Measurements from ENCODE around the gene SLC7A8. TPM values are rescaled to one million over a fixed set of nuclear protein-coding genes. Genes with fewer than 3 reads are reported as not detected.

Gene SLC7A8
- total RNA-seq, 2 donors from 2014 or later, result 11.9 to 23.7 TPM

DNA sequence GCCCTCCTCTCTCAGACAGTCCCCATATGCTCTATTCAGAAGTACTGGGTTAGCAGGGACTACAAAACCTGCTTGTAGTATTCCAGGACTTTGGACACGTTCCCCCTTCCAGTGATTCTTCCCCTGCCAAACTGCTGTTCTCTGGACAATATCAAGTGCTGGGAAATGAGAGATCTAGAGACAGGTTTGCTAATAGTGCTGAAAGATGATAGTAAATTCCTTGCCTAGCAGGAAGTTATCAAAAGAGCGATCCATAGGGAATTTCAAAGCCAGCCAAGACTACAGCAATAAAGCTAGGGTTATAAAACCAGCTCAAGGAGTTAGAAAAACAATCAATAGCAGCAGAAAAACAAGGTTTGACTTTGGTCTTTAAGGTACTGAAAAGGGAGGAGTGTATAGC lies 15.2 kb downstream of the SLC7A8 start:
- H3K27me3 ChIP-seq, result no peaks in the 10 kb centered on the region
- TF ChIP-seq, protein P1, sequence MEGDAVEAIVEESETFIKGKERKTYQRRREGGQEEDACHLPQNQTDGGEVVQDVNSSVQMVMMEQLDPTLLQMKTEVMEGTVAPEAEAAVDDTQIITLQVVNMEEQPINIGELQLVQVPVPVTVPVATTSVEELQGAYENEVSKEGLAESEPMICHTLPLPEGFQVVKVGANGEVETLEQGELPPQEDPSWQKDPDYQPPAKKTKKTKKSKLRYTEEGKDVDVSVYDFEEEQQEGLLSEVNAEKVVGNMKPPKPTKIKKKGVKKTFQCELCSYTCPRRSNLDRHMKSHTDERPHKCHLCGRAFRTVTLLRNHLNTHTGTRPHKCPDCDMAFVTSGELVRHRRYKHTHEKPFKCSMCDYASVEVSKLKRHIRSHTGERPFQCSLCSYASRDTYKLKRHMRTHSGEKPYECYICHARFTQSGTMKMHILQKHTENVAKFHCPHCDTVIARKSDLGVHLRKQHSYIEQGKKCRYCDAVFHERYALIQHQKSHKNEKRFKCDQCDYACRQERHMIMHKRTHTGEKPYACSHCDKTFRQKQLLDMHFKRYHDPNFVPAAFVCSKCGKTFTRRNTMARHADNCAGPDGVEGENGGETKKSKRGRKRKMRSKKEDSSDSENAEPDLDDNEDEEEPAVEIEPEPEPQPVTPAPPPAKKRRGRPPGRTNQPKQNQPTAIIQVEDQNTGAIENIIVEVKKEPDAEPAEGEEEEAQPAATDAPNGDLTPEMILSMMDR (IDR thresholded peaks at IDR 0.05), result no peak

DNA sequence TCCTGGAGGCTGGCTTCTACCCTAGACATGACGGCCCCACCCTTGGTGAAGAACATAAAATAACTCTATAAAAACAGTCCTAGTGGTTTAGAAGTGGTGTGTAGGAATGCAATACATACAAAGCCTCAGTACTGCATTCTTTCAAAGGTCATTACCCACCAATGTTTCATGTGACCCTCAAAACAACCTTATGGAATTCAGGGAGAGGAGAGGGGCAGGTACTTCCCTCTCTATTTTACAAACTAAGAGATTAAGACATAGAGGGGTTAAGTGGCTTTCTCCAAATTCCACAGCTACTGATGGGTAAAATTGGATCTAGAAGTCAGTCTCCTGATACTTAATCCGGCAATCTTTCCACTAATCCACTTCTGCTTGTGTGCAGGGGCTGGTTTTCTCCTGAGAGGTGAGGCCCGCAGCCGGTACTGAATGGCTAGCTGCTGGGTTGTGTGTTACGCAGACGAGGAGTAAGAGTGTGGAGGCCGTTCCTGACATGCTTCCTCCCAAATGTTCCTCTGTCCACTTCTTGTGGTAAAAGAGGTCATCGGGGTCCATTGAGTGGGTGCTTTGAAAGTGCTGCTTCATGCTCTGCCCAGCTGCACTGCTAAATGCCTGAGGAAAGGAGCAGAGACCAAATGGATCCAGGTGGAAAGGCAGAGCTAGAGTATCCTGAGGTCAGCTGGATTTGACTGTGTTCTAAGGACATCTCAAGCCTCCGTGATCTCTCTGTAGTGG lies 16.2 kb downstream of the SLC7A8 start:
- no peaks in the 10 kb centered on the region for H3K36me3 ChIP-seq
- no peaks in the 10 kb centered on the region for H3K27me3 ChIP-seq
- no peak overlapping the region for H3K27ac ChIP-seq
- TF ChIP-seq, protein P1 (IDR thresholded peaks at IDR 0.05), result no peak
- H3K4me1 ChIP-seq, result peaks cover 0 to 14% of the 10 kb centered on the region in 2 donors
- no peak for DNase-seq (ENCODE audit: low spot score)
- no peaks in the 10 kb centered on the region for H3K9me3 ChIP-seq
- H3K4me3 ChIP-seq, result no peak overlapping the region

More for the DNA sequence above, 15.2 kb downstream of the SLC7A8 start:
- H3K4me1 ChIP-seq, result peaks cover 0 to 14% of the 10 kb centered on the region in 2 donors
- H3K4me3 ChIP-seq, result no peak overlapping the region
- H3K9me3 ChIP-seq, result no peaks in the 10 kb centered on the region
- H3K36me3 ChIP-seq, result no peaks in the 10 kb centered on the region
- no peak for DNase-seq (ENCODE audit: low spot score)
- no peak overlapping the region for H3K27ac ChIP-seq

DNA sequence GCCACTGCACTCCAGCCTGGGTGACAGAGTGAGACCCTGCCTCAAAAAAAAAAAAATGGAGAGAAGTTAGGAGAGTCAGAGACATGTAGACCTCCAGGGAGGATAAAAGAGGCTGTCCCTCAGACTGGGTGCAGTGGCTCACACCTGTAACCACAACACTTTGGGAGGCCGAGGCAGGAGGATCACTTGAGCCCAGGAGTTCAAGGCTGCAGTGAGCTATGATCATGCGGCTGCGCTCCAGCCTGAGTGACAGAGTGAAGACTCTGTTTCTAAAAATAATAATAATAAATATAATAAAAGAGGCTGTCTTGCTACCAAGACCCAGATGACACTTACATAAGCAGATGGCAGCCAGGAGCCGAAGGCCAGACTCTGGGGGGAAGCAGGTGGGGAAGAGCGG lies 18.5 kb downstream of the SLC7A8 start:
- H3K27ac ChIP-seq, result no peak overlapping the region
- H3K4me1 ChIP-seq, result peaks cover 0 to 27% of the 10 kb centered on the region in 2 donors
- TF ChIP-seq, protein P1 (IDR thresholded peaks at IDR 0.05), result no peak

DNA sequence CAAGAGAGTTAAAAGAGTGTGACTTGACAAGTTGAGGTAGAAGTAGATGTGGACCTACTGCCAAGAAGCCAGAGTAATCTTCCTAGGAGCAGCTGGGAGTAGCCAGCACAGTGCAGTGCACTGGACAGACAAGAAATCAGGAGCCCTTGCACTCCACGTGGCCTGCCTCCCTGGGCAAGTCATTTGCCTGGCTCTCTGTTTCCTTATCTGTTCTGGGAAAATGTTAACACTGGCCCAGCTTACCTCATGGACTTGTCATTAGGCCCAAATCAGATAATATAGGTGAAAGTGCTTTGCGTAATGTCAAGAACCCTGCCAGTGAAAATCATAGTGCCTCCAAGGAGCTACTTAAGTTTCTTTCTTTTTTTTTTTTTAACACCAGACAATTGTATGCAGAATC lies 19.2 kb downstream of the SLC7A8 start:
- no peaks in the 10 kb centered on the region for H3K36me3 ChIP-seq
- no peak overlapping the region for H3K27ac ChIP-seq
- no peak for DNase-seq (ENCODE audit: low spot score)

More for the DNA sequence above, 18.5 kb downstream of the SLC7A8 start:
- no peak for DNase-seq (ENCODE audit: low spot score)
- no peak overlapping the region for H3K4me3 ChIP-seq
- no peaks in the 10 kb centered on the region for H3K36me3 ChIP-seq
- H3K27me3 ChIP-seq, result no peaks in the 10 kb centered on the region
- no peaks in the 10 kb centered on the region for H3K9me3 ChIP-seq

DNA sequence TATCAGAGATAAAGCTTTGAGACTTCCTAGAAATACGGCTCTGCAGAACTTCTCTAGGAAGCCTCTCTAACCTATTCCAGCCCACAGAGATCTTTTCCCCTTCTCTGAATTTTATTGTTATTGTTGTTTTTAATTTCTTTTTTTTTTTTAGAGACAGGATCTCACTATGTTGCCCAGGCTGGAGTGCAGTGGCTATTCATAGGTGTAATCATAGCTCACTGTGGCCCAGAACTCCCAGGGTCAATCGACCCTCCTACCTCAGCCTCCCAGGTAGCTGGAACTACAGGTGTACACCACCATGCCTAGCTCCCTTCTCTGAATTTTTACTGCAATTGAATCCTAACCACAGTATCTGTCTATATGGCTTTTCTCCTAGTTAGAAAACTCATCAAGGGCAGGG lies 19.6 kb downstream of the SLC7A8 start:
- no peak for DNase-seq (ENCODE audit: low spot score)
- peaks cover 0 to 32% of the 10 kb centered on the region in 2 donors for H3K4me1 ChIP-seq
- no peak overlapping the region for H3K4me3 ChIP-seq
- H3K9me3 ChIP-seq, result no peaks in the 10 kb centered on the region
- no peaks in the 10 kb centered on the region for H3K27me3 ChIP-seq
- H3K36me3 ChIP-seq, result no peaks in the 10 kb centered on the region
- no peak overlapping the region for H3K27ac ChIP-seq
- TF ChIP-seq, protein P1 (IDR thresholded peaks at IDR 0.05), result no peak

More for the DNA sequence above, 19.2 kb downstream of the SLC7A8 start:
- H3K4me3 ChIP-seq, result no peak overlapping the region
- no peaks in the 10 kb centered on the region for H3K9me3 ChIP-seq
- H3K4me1 ChIP-seq, result peaks cover 0 to 32% of the 10 kb centered on the region in 2 donors
- H3K27me3 ChIP-seq, result no peaks in the 10 kb centered on the region
- TF ChIP-seq, protein P1 (IDR thresholded peaks at IDR 0.05), result no peak

Data from right atrium auricular region (tissue), 2 donors.